HL-60/S4 (cell line): ENCODE data around the gene TDRD12.
"Not testable (repeated sequence)": the region's sequence is repeated elsewhere in the genome, so short reads cannot be mapped to it uniquely, and the experiment has no call there.

ENCODE experiments used
- in situ Hi-C: fragments of 300-500 bp; cut with MboI; formaldehyde crosslinking; loops from 2 replicates; pipeline ENCODE4 v1.14.3; 2022; ENCODE audit warnings: low sequenced_read_pairs

The TDRD12 gene

GRCh38 chr19:32865326-32865725 lies 145.8 kb downstream of the TDRD12 start:
- in situ Hi-C loops, result no loop called here

GRCh38 chr19:32866061-32866460 lies 146.5 kb downstream of the TDRD12 start:
- in situ Hi-C loops, result no loop called here

- in situ Hi-C loops, result no loop called here
Observed at GRCh38 chr19:32866564-32867265, 147.1 kb downstream of the TDRD12 start.

GRCh38 chr19:32867436-32867835 lies 147.9 kb downstream of the TDRD12 start:
- in situ Hi-C loops, result not testable (repeated sequence)

- in situ Hi-C loops, result no loop called here
Observed at GRCh38 chr19:32868206-32868950, 148.8 kb downstream of the TDRD12 start.

- in situ Hi-C loops, result no loop called here
Observed at GRCh38 chr19:32869369-32869965, 149.9 kb downstream of the TDRD12 start, which contains the start of gene SLC7A9. Gene SLC7A9 (minus strand): TSS chr19:32869767. CDS start chr19:32868534, 1,233 bp downstream.

GRCh38 chr19:32869966-32870573 lies 150.5 kb downstream of the TDRD12 start:
- in situ Hi-C loops, result no loop called here

- in situ Hi-C loops, result no loop called here
Observed at GRCh38 chr19:32870981-32871451, 151.4 kb downstream of the TDRD12 start.

- in situ Hi-C loops, result no loop called here
Observed at GRCh38 chr19:32872391-32872790, 152.8 kb downstream of the TDRD12 start.

GRCh38 chr19:32873247-32873959 lies 153.8 kb downstream of the TDRD12 start:
- in situ Hi-C loops, result no loop called here

GRCh38 chr19:32874605-32875004 lies 155.0 kb downstream of the TDRD12 start:
- in situ Hi-C loops, result no loop called here

- in situ Hi-C loops, result no loop called here
Observed at GRCh38 chr19:32875428-32875827, 155.9 kb downstream of the TDRD12 start.

- in situ Hi-C loops, result no loop called here
Observed at GRCh38 chr19:32876236-32876918, 156.8 kb downstream of the TDRD12 start.

GRCh38 chr19:32876919-32877285 lies 157.3 kb downstream of the TDRD12 start:
- in situ Hi-C loops, result no loop called here
